ENCODE data around the gene XIRP1. TPM values are rescaled to one million over a fixed set of nuclear protein-coding genes. Genes with fewer than 3 reads are reported as not detected.

The XIRP1 gene
- total RNA-seq, 4 donors from 2014 or later: not detected

GRCh38 chr3:39180546-39181346 lies 11.6 kb downstream of the XIRP1 start:
- TF ChIP-seq CTCF (IDR thresholded peaks at IDR 0.05) (peak in 4 of 6 experiments; percentile 35 to 47 (median 44)), POLR2A (IDR thresholded peaks at IDR 0.05) (peak in 1 of 2 donors; percentile 85)
- 3 to 5% methylated on average over 40 to 49 of the region's 64 CpGs for WGBS, 2 donors
- H3K4me3 ChIP-seq (replicated peaks in 1 of 3): peak overlapping the region in 1 of 3 donors; percentile 9
- H3K9me3 ChIP-seq: no peaks in the 10 kb centered on the region
- peak overlapping the region; percentile 83 to 96 (median 91) for H3K27ac ChIP-seq
- no peaks in the 10 kb centered on the region for H3K27me3 ChIP-seq
- H3K36me3 ChIP-seq: no peaks in the 10 kb centered on the region
- peaks cover 37 to 58% of the 10 kb centered on the region in 2 donors for H3K4me1 ChIP-seq
- DNase-seq: peak; percentile 98
- intact Hi-C loops (cut with DNase I): loop anchor here (5.0 to 10.0 kb wide), 2 partner anchors 38 to 204 kb away; partner anchors contain the start of gene SLC25A38

- Histone ChIP-seq H3K27me3 (no peaks in the 10 kb centered on the region), H3K4me1 (peaks cover 37 to 58% of the 10 kb centered on the region in 2 donors), H3K27ac (peak overlapping the region; percentile 48 to 96 (median 91)), H3K9me3 (no peaks in the 10 kb centered on the region), H3K36me3 (no peaks in the 10 kb centered on the region), H3K4me3 (replicated peaks in 1 of 3) (peak overlapping the region in 1 of 3 donors; percentile 9)
- intact Hi-C loops (cut with DNase I): loop anchor here (5.0 to 10.0 kb wide), 2 partner anchors 38 to 205 kb away; partner anchors contain the start of gene SLC25A38
- 46 to 52% methylated on average over 3 of the region's 3 CpGs for WGBS, 2 donors
- DNase-seq: no peak
- TF ChIP-seq POLR2A (IDR thresholded peaks at IDR 0.05) (no peak), CTCF (IDR thresholded peaks at IDR 0.05) (no peak)
These were observed 12.2 kb downstream of the XIRP1 start for GRCh38 chr3:39180183-39180545.

GRCh38 chr3:39178553-39178952 lies 13.8 kb downstream of the XIRP1 start:
- peaks cover 37 to 54% of the 10 kb centered on the region in 2 donors for H3K4me1 ChIP-seq
- H3K36me3 ChIP-seq: no peaks in the 10 kb centered on the region
- H3K4me3 ChIP-seq (replicated peaks in 1 of 3): no peak overlapping the region
- WGBS, 2 donors: 71 to 76% methylated on average over 4 of the region's 4 CpGs
- no peaks in the 10 kb centered on the region for H3K27me3 ChIP-seq
- no peaks in the 10 kb centered on the region for H3K9me3 ChIP-seq
- TF ChIP-seq POLR2A (IDR thresholded peaks at IDR 0.05) (no peak), CTCF (IDR thresholded peaks at IDR 0.05) (no peak)
- peak overlapping the region; percentile 87 to 96 (median 95) for H3K27ac ChIP-seq
- no peak for DNase-seq
- intact Hi-C loops (cut with DNase I): no loop called here

- no peaks in the 10 kb centered on the region for H3K9me3 ChIP-seq
- WGBS, 2 donors: 1% methylated on average over 22 to 26 of the region's 32 CpGs
- intact Hi-C loops (cut with DNase I): no loop called here
- peak; percentile 88 to 93 for DNase-seq
- H3K36me3 ChIP-seq: no peaks in the 10 kb centered on the region
- peak overlapping the region in 2 of 3 donors; percentile 28 to 31 for H3K4me3 ChIP-seq (replicated peaks in 1 of 3)
- TF ChIP-seq POLR2A (IDR thresholded peaks at IDR 0.05) (peak in 1 of 2 donors; percentile 79), CTCF (IDR thresholded peaks at IDR 0.05) (no peak)
- H3K4me1 ChIP-seq: peaks cover 30 to 47% of the 10 kb centered on the region in 2 donors
- no peaks in the 10 kb centered on the region for H3K27me3 ChIP-seq
- H3K27ac ChIP-seq: peak overlapping the region; percentile 87 to 96 (median 95)
These were observed 14.6 kb downstream of the XIRP1 start for GRCh38 chr3:39177708-39178332.

All from thyroid gland (tissue), 4 donors.